IMR-90 (cell line): ENCODE measurements around the gene CDH22. TPM values are rescaled to one million over a fixed set of nuclear protein-coding genes. Genes with fewer than 3 reads are reported as not detected.

Experiments used
- ATAC-seq: fragments of 200-7000 bp; cut with Tn5 transposase; 2 replicates; pipeline ENCODE4 v1.9.1; 2020; ENCODE audit warnings: low read depth, mild to moderate bottlenecking, moderate library complexity
- BruUV-seq: library from RNA; stranded (reverse); fragments of 400-500 nt; replicated peaks from 2 replicates; lab custom pipeline; 2021; lab: Mats Ljungman, UMichigan
- CTCF ChIA-PET: fragments of 300-600 bp; formaldehyde crosslinking; extraction: SDS; loops from one replicate; lab custom pipeline; 2021; ENCODE audit warnings: antibody characterized with exemption; lab: Yijun Ruan, JAX
- POLR2A ChIA-PET: fragments of 300-600 bp; sonication (Branson Sonifier 250); formaldehyde crosslinking; loops from one replicate; lab custom pipeline; 2022; ENCODE audit warnings: antibody characterized with exemption; ENCODE audit not compliant: unreplicated experiment; lab: Charles Lee
- DNase-seq: peaks from one replicate; pipeline ENCODE4 v3.0.0; 2013
- H2AFZ ChIP-seq: replicated peaks from 2 replicates; pipeline ENCODE3; 2013; ENCODE audit warnings: low read length, mild to moderate bottlenecking; ENCODE audit not compliant: poor library complexity
- H2AK5ac ChIP-seq: 2 replicates; pipeline ENCODE4 v1.6.1; 2013; ENCODE audit warnings: low read depth, low read length, inconsistent platforms
- H2AK9ac ChIP-seq: replicated peaks from 2 replicates; pipeline ENCODE3; 2013; ENCODE audit warnings: mild to moderate bottlenecking, low read depth, low read length, moderate library complexity; ENCODE audit not compliant: poor library complexity
- H2BK120ac ChIP-seq: 2 replicates; pipeline ENCODE4 v1.6.1; 2013; ENCODE audit warnings: low read depth, low read length, inconsistent platforms
- H2BK15ac ChIP-seq: 3 replicates; pipeline ENCODE4 v1.6.1; 2013; ENCODE audit warnings: low read depth, low read length, inconsistent platforms
- H2BK20ac ChIP-seq: 2 replicates; pipeline ENCODE4 v1.6.1; 2013; ENCODE audit warnings: low read depth, mild to moderate bottlenecking, inconsistent platforms, low read length, moderate library complexity
- H2BK5ac ChIP-seq: 2 replicates; pipeline ENCODE4 v1.6.1; 2013; ENCODE audit warnings: mild to moderate bottlenecking, low read depth, low read length, inconsistent platforms; ENCODE audit not compliant: poor library complexity, severe bottlenecking
- H3K14ac ChIP-seq: replicated peaks from 2 replicates; pipeline ENCODE4 v1.6.1; 2013; ENCODE audit warnings: low read depth, low read length, inconsistent platforms
- H3K18ac ChIP-seq: 2 replicates; pipeline ENCODE4 v1.6.1; 2013; ENCODE audit warnings: low read depth, low read length, control low read depth
- H3K23ac ChIP-seq: 2 replicates; pipeline ENCODE4 v1.6.1; 2013; ENCODE audit warnings: low read depth, low read length, inconsistent platforms
- H3K27ac ChIP-seq: 2 replicates; pipeline ENCODE4 v1.5.1; 2013; ENCODE audit warnings: mild to moderate bottlenecking, control low read depth, low read length; ENCODE audit not compliant: insufficient read depth
- H3K27me3 ChIP-seq: 2 replicates; pipeline ENCODE4 v1.6.1; 2013; ENCODE audit warnings: low read length; ENCODE audit not compliant: control insufficient read depth, insufficient read depth
- H3K36me3 ChIP-seq: 2 replicates; pipeline ENCODE4 v1.6.1; 2013; ENCODE audit warnings: low read length, mixed read lengths; ENCODE audit not compliant: control insufficient read depth, insufficient read depth
- H3K4ac ChIP-seq: 2 replicates; pipeline ENCODE4 v1.6.1; 2013; ENCODE audit warnings: low read depth, low read length, inconsistent platforms
- H3K4me1 ChIP-seq: 2 replicates; pipeline ENCODE4 v1.6.1; 2013; ENCODE audit warnings: low read length, mixed read lengths; ENCODE audit not compliant: control insufficient read depth, insufficient read depth
- H3K4me2 ChIP-seq: 2 replicates; pipeline ENCODE4 v1.6.1; 2013; ENCODE audit warnings: low read depth, mild to moderate bottlenecking, control low read depth, low read length, moderate library complexity
- H3K4me3 ChIP-seq: 2 replicates; pipeline ENCODE4 v1.5.1; 2013; ENCODE audit warnings: low read depth, mild to moderate bottlenecking, control low read depth, low read length, moderate library complexity; ENCODE audit not compliant: insufficient read depth
- H3K56ac ChIP-seq: 2 replicates; pipeline ENCODE4 v1.6.1; 2013; ENCODE audit warnings: low read length, inconsistent platforms; ENCODE audit not compliant: insufficient read depth; ENCODE audit errors: extremely low read depth
- H3K79me1 ChIP-seq, 2 experiments: 2 replicates each; pipeline ENCODE4 v1.6.1; 2013; ENCODE audit warnings: low read length in 2 of 2, inconsistent platforms in 1 of 2, low read depth in 1 of 2
- H3K9ac ChIP-seq: 2 replicates; pipeline ENCODE4 v1.6.1; 2013; ENCODE audit warnings: low read depth, low read length, control low read depth
- H3K9me1 ChIP-seq: 2 replicates; pipeline ENCODE4 v1.6.1; 2013; ENCODE audit warnings: low read length, inconsistent platforms; ENCODE audit not compliant: insufficient read depth
- H3K9me3 ChIP-seq: 2 replicates; pipeline ENCODE4 v1.6.1; 2013; ENCODE audit warnings: low read length; ENCODE audit not compliant: control insufficient read depth, insufficient read depth
- H4K20me1 ChIP-seq: 2 replicates; pipeline ENCODE4 v1.6.1; 2013; ENCODE audit warnings: low read length, inconsistent platforms; ENCODE audit not compliant: insufficient read depth
- H4K5ac ChIP-seq: 2 replicates; pipeline ENCODE4 v1.6.1; 2013; ENCODE audit warnings: mild to moderate bottlenecking, low read depth, low read length, control low read depth
- H4K8ac ChIP-seq, 2 experiments: 2 replicates each; pipeline ENCODE4 v1.6.1; 2013; ENCODE audit warnings: low read depth in 2 of 2, low read length in 2 of 2, control low read depth in 1 of 2, inconsistent platforms in 1 of 2
- H4K91ac ChIP-seq: 2 replicates; pipeline ENCODE4 v1.6.1; 2013; ENCODE audit warnings: low read depth, low read length, inconsistent platforms; ENCODE audit not compliant: insufficient read depth
- BHLHE40 ChIP-seq: fragments of 150-350 bp; IDR thresholded peaks from 2 replicates; pipeline ENCODE4 v1.6.1; 2016; ENCODE audit warnings: mild to moderate bottlenecking, low read depth, low read length
- CEBPB ChIP-seq: IDR thresholded peaks from 2 replicates; pipeline ENCODE4 v1.6.1; 2012; ENCODE audit warnings: low read depth, low read length, improper control_type of control experiment
- CHD1 ChIP-seq: IDR thresholded peaks from 2 replicates; pipeline ENCODE4 v1.6.1; 2012; ENCODE audit warnings: low read depth, low read length, improper control_type of control experiment
- CTCF ChIP-seq: conservative IDR thresholded peaks from 2 replicates; pipeline ENCODE4 v1.5.1; 2012; ENCODE audit warnings: mild to moderate bottlenecking, low read depth, low read length, improper control_type of control experiment
- ELK1 ChIP-seq: fragments of 150-350 bp; IDR thresholded peaks from 2 replicates; pipeline ENCODE4 v1.6.1; 2016; ENCODE audit warnings: low read depth, mild to moderate bottlenecking, low read length, moderate library complexity, borderline replicate concordance
- FOS ChIP-seq: fragments of 150-350 bp; IDR thresholded peaks from 2 replicates; pipeline ENCODE4 v1.6.1; 2016; ENCODE audit warnings: low read depth, low read length
- MAFK ChIP-seq: IDR thresholded peaks from 2 replicates; pipeline ENCODE4 v1.6.1; 2012; ENCODE audit warnings: low read depth, low read length, improper control_type of control experiment
- MAZ ChIP-seq: IDR thresholded peaks from 2 replicates; pipeline ENCODE4 v1.6.1; 2012; ENCODE audit warnings: low read depth, mild to moderate bottlenecking, low read length, improper control_type of control experiment, moderate library complexity, borderline replicate concordance
- MXI1 ChIP-seq: IDR thresholded peaks from 2 replicates; pipeline ENCODE4 v1.6.1; 2012; ENCODE audit warnings: low read depth, mild to moderate bottlenecking, low read length, moderate library complexity, borderline replicate concordance
- NFE2L2 ChIP-seq: fragments of 150-350 bp; IDR thresholded peaks from 2 replicates; pipeline ENCODE4 v1.6.1; 2016; ENCODE audit warnings: low read depth, mild to moderate bottlenecking, low read length
- POLR2A ChIP-seq: IDR thresholded peaks from 2 replicates; pipeline ENCODE4 v1.6.1; 2012; ENCODE audit warnings: mild to moderate bottlenecking, low read depth, low read length
- RAD21 ChIP-seq: IDR thresholded peaks from 2 replicates; pipeline ENCODE4 v1.6.1; 2012; ENCODE audit warnings: low read length, improper control_type of control experiment
- RCOR1 ChIP-seq: IDR thresholded peaks from 2 replicates; pipeline ENCODE4 v1.6.1; 2012; ENCODE audit warnings: mild to moderate bottlenecking, low read length, improper control_type of control experiment; ENCODE audit not compliant: insufficient replicate concordance
- RFX5 ChIP-seq: IDR thresholded peaks from 2 replicates; pipeline ENCODE4 v1.8.0; 2012; ENCODE audit warnings: low read depth, mild to moderate bottlenecking, low read length, moderate library complexity
- SMC3 ChIP-seq: fragments of 150-350 bp; IDR thresholded peaks from 2 replicates; pipeline ENCODE4 v1.6.1; 2016; ENCODE audit warnings: low read depth, mild to moderate bottlenecking, antibody characterized with exemption, low read length, moderate library complexity
- WGBS, 2 experiments: methylation state at CpG; one replicate each; pipeline versions ENCODE4 v1.1.5 to v1.1.7; 2013; ENCODE audit warnings: missing lambda C conversion rate in 2 of 2; ENCODE audit not compliant: insufficient read length in 1 of 2; ENCODE audit errors: extremely low coverage in 2 of 2; 5-methylcytosine and 5-hydroxymethylcytosine counted together
- dilution Hi-C: fragments of 300-500 bp; cut with HindIII; formaldehyde crosslinking; loops from one replicate; pipeline ENCODE4 v1.14.3; 2018; ENCODE audit warnings: low sequenced_read_pairs; ENCODE audit not compliant: unreplicated experiment
- in situ Hi-C: fragments of 300-500 bp; cut with MboI; formaldehyde crosslinking; loops from 3 replicates; pipeline ENCODE4 v1.14.3; 2019; ENCODE audit warnings: low sequenced_read_pairs, inconsistent platforms, mixed read lengths
- intact Hi-C: fragments of 100-400 bp; cut with micrococcal nuclease; formaldehyde crosslinking; loops from 2 replicates; pipeline ENCODE4 v1.10.0; 2022
- polyA plus RNA-seq, 3 experiments: library from polyadenylated mRNA; depleted of rRNA; stranded (reverse); fragments of >200 nt; gene quantifications; 2 replicates each; pipeline ENCODE4 v1.2.3, GENCODE V29; 2012; ENCODE audit warnings: low replicate concordance in 1 of 3
- total RNA-seq: library from RNA; depleted of rRNA; stranded (reverse); fragments of >200 nt; gene quantifications from 2 replicates; pipeline ENCODE4 v1.2.3, GENCODE V29; 2012
- TF ChIP-seq, protein P1 (sequence below): fragments of 150-350 bp; IDR thresholded peaks from 2 replicates; pipeline ENCODE4 v1.6.1; 2017; ENCODE audit warnings: mild to moderate bottlenecking, antibody characterized with exemption, low read length, low read depth

CDH22 gene
- total and polyA plus RNA-seq, 2 of the 4 experiments (the other 2 are of a cell fraction), result not detected

DNA sequence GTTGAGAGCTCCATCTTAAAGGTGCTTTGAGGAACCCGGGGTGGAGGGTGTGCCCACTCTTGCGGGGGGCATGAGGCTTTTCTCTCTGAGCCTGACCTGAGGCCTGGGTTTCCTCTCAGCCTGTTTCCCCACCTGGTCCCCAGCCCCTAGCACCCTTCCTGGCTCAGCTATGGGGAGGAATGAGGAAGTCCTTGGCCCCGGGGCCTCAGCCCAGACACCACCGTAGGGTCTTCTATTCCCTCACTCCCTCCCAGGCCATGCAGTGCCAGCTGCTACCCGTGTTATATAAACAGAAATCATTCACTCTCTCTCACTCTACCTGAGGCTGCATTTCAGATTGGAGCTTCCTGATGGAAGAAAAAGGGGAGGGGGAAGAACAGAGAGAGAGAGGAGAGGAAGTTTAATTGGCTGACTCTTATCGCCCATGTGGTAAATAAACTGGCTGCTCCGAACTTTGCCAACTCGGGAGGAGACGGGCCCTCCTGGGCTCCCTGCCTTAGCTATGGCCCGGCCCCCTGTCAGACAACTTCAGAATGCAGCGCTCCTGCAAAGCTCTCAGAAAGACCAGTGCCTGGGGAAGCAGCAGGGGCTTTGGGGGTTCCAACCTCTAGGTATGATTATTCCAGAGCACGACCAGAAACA, 2.8 kb downstream of the CDH22 start:
- WGBS, 2 experiments, result 0% methylated on average over 1 of the region's 12 CpGs; no CpG with 5 or more reads in 1 of the 2 experiments
- Histone ChIP-seq H2AK9ac (no peak overlapping the region), H3K14ac (no peak overlapping the region), H2BK120ac (no peak overlapping the region), H4K20me1 (no peaks in the 10 kb centered on the region), H3K4me3 (no peak overlapping the region), H3K36me3 (no peaks in the 10 kb centered on the region), H2BK5ac (no peak overlapping the region), H3K56ac (no peak overlapping the region), H4K8ac (no peak overlapping the region), H3K18ac (no peak overlapping the region), H3K79me1 (no peaks in the 10 kb centered on the region), H3K23ac (no peak overlapping the region), H3K9me1 (no peaks in the 10 kb centered on the region), H2BK15ac (no peak overlapping the region), H4K5ac (no peak overlapping the region), H2AK5ac (no peak overlapping the region), H3K9me3 (no peaks in the 10 kb centered on the region), H3K4me2 (no peak overlapping the region), H3K27me3 (peaks cover 69% of the 10 kb centered on the region), H3K9ac (no peak overlapping the region), H3K4ac (no peak overlapping the region), H4K91ac (no peak overlapping the region), H3K4me1 (no peaks in the 10 kb centered on the region), H2AFZ (no peak overlapping the region), H2BK20ac (no peak overlapping the region), H3K27ac (no peak overlapping the region)
- no TSS peak for BruUV-seq
- CTCF ChIA-PET, result no interaction called here
- POLR2A ChIA-PET, result no interaction called here
- intact Hi-C loops, result no loop called here
- TF ChIP-seq RCOR1 (no peak), CTCF (no peak), RFX5 (no peak), NFE2L2 (no peak), BHLHE40 (no peak), FOS (no peak), POLR2A (no peak), RAD21 (no peak), MAFK (no peak), CHD1 (no peak), SMC3 (no peak), MAZ (no peak), ELK1 (no peak), CEBPB (no peak), MXI1 (no peak)
- TF ChIP-seq, protein P1, sequence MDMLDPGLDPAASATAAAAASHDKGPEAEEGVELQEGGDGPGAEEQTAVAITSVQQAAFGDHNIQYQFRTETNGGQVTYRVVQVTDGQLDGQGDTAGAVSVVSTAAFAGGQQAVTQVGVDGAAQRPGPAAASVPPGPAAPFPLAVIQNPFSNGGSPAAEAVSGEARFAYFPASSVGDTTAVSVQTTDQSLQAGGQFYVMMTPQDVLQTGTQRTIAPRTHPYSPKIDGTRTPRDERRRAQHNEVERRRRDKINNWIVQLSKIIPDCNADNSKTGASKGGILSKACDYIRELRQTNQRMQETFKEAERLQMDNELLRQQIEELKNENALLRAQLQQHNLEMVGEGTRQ, result no peak
- dilution Hi-C loops, result no loop called here
- ATAC-seq (no peak), DNase-seq (no peak)
- in situ Hi-C loops, result no loop called here
